ENCODE results near the gene NELL2. TPM values are rescaled to one million over a fixed set of nuclear protein-coding genes. Genes with fewer than 3 reads are reported as not detected.

The NELL2 gene
- total RNA-seq, 1 donor from 2014 or later = 6.1 TPM

DNA sequence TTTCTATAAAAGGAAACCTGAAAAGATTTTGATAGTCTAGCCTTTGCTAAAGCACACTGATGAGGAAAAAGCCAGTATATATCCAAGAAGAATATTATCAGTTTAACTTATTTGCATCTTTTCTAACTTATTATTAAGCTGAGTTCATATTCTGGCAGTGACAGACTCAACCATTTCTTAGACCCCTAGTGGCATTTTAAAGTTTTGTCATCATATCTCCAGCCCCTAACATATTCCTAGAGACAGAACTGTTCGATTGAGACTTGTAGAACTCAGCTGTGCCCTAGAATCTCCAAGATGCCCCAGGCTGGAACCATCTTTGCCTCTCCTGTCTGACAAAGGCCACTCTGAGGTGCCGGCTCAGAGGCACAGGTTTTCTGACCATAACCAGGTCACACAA, 365.6 kb downstream of the NELL2 start:
- H3K4me3 Mint-ChIP-seq (ENCODE audit: low read depth) = no peak overlapping the region
- TF ChIP-seq, protein P1, sequence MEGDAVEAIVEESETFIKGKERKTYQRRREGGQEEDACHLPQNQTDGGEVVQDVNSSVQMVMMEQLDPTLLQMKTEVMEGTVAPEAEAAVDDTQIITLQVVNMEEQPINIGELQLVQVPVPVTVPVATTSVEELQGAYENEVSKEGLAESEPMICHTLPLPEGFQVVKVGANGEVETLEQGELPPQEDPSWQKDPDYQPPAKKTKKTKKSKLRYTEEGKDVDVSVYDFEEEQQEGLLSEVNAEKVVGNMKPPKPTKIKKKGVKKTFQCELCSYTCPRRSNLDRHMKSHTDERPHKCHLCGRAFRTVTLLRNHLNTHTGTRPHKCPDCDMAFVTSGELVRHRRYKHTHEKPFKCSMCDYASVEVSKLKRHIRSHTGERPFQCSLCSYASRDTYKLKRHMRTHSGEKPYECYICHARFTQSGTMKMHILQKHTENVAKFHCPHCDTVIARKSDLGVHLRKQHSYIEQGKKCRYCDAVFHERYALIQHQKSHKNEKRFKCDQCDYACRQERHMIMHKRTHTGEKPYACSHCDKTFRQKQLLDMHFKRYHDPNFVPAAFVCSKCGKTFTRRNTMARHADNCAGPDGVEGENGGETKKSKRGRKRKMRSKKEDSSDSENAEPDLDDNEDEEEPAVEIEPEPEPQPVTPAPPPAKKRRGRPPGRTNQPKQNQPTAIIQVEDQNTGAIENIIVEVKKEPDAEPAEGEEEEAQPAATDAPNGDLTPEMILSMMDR (IDR thresholded peaks at IDR 0.05; ENCODE audit: unreplicated experiment) = no peak
- no peaks in the 10 kb centered on the region for H3K36me3 Mint-ChIP-seq (ENCODE audit: insufficient read depth)
- H3K4me1 Mint-ChIP-seq (ENCODE audit: low read depth) = no peaks in the 10 kb centered on the region
- H3K27me3 Mint-ChIP-seq = no peaks in the 10 kb centered on the region
- no peak for DNase-seq (ENCODE audit: low spot score, unreplicated experiment)
- no peaks in the 10 kb centered on the region for H3K9me3 Mint-ChIP-seq (ENCODE audit: low read depth)
- H3K27ac Mint-ChIP-seq = no peak overlapping the region

DNA sequence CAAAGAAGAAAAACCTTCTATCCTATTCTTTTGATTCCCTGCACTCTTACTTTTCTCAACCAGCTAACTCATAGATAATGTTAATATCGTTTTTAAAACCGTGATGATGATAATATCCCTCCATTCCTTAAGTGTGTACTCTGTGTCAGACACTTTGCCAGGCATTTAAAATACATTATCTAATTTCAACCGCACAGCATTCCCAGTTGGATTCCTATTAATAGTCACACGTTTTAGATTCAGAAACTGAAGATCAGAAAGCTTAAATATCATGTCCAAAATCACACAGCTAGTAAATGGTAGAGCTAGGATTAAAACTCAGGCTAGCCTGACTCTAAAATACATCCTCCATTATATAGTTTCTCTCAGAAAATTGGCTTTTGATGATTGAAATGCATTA, 366.0 kb downstream of the NELL2 start:
- no peak overlapping the region for H3K4me3 Mint-ChIP-seq (ENCODE audit: low read depth)
- TF ChIP-seq, protein P1 (IDR thresholded peaks at IDR 0.05; ENCODE audit: unreplicated experiment) = no peak
- DNase-seq (ENCODE audit: low spot score, unreplicated experiment) = no peak
- H3K4me1 Mint-ChIP-seq (ENCODE audit: low read depth) = no peaks in the 10 kb centered on the region
- no peaks in the 10 kb centered on the region for H3K9me3 Mint-ChIP-seq (ENCODE audit: low read depth)
- H3K36me3 Mint-ChIP-seq (ENCODE audit: insufficient read depth) = no peaks in the 10 kb centered on the region
- no peak overlapping the region for H3K27ac Mint-ChIP-seq
- H3K27me3 Mint-ChIP-seq = no peaks in the 10 kb centered on the region

DNA sequence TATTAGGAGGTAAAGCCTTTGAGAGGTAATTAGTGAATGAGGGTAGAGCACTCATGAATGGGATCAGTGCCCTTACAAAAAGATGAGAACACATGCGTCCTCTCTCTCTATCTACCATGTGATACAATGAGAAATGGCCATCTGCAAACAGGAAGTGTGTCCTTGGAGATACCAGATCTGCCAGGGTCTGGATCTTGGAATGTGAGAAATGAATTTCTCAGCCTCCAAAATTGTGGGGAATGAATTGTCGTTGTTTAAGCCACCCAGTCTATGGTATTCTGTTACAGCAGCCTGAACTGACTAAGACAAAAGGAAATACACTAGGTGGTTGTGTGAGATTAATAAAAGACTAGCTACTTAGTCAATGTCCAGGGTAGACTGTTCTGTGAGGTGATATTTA, 366.6 kb downstream of the NELL2 start:
- H3K36me3 Mint-ChIP-seq (ENCODE audit: insufficient read depth) = no peaks in the 10 kb centered on the region
- no peak overlapping the region for H3K4me3 Mint-ChIP-seq (ENCODE audit: low read depth)
- TF ChIP-seq, protein P1 (IDR thresholded peaks at IDR 0.05; ENCODE audit: unreplicated experiment) = no peak
- H3K9me3 Mint-ChIP-seq (ENCODE audit: low read depth) = no peaks in the 10 kb centered on the region
- no peaks in the 10 kb centered on the region for H3K27me3 Mint-ChIP-seq
- H3K27ac Mint-ChIP-seq = no peak overlapping the region
- DNase-seq (ENCODE audit: low spot score, unreplicated experiment) = no peak
- no peaks in the 10 kb centered on the region for H3K4me1 Mint-ChIP-seq (ENCODE audit: low read depth)

DNA sequence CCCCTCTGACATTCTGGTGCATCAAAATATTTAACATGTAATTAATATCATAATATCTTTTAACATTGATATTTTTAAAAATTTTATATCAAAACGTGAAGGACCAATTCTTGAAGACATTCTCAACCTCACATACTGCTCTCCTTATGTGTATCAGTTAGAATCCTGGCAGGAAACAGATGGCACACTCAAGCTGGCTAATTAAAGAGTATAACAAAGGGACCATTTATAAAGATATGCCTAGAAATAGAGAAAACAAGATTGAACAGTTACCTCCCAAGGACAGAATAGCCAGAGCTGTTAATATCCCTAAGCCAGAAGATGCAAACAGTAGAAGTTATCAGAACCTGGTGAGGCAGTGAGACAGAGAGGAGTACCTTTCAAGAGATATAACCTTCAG, 368.7 kb downstream of the NELL2 start:
- no peaks in the 10 kb centered on the region for H3K9me3 Mint-ChIP-seq (ENCODE audit: low read depth)
- no peak for DNase-seq (ENCODE audit: low spot score, unreplicated experiment)
- no peaks in the 10 kb centered on the region for H3K4me1 Mint-ChIP-seq (ENCODE audit: low read depth)
- H3K36me3 Mint-ChIP-seq (ENCODE audit: insufficient read depth) = no peaks in the 10 kb centered on the region
- no peak overlapping the region for H3K27ac Mint-ChIP-seq
- H3K4me3 Mint-ChIP-seq (ENCODE audit: low read depth) = no peak overlapping the region
- no peaks in the 10 kb centered on the region for H3K27me3 Mint-ChIP-seq
- TF ChIP-seq, protein P1 (IDR thresholded peaks at IDR 0.05; ENCODE audit: unreplicated experiment) = no peak

DNA sequence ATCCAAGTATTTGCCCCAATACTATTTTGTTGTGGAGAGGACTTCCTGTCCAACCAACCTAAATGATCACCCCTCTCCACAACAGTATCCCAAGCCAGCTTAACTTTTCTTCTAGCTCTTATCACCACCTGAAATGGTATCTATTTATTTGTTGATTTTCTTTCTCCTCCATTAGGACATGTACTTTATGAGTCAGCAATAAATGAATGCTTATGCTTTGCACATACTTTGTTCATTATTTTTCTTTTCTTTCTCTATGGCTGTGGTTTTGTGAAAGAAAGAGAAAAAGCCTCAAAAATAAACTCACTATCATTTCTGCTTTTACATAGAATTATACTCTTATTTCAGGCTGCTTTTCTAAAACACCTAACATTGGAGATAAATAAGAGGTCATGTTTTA, 371.3 kb downstream of the NELL2 start:
- no peak overlapping the region for H3K4me3 Mint-ChIP-seq (ENCODE audit: low read depth)
- H3K27me3 Mint-ChIP-seq = no peaks in the 10 kb centered on the region
- no peaks in the 10 kb centered on the region for H3K9me3 Mint-ChIP-seq (ENCODE audit: low read depth)
- DNase-seq (ENCODE audit: low spot score, unreplicated experiment) = no peak
- H3K27ac Mint-ChIP-seq = no peak overlapping the region
- TF ChIP-seq, protein P1 (IDR thresholded peaks at IDR 0.05; ENCODE audit: unreplicated experiment) = no peak
- no peaks in the 10 kb centered on the region for H3K36me3 Mint-ChIP-seq (ENCODE audit: insufficient read depth)
- H3K4me1 Mint-ChIP-seq (ENCODE audit: low read depth) = no peaks in the 10 kb centered on the region

Data from progenitor cell of endocrine pancreas (in vitro differentiated cells).